ENCODE data around the gene CDH11. TPM values are rescaled to one million over a fixed set of nuclear protein-coding genes. Genes with fewer than 3 reads are reported as not detected.

CDH11 gene
- total and polyA plus RNA-seq, 2 donors (not counting 1 experiment from before 2014, with no cell fraction given), result 220 to 335 TPM

- peak; percentile 67 to 93 for DNase-seq (ENCODE audit: low read depth in 2 of 2)
- Histone ChIP-seq H3K4me1 (ENCODE audit: control insufficient read depth, extremely low read depth, insufficient read depth, low read length) (no peaks in the 10 kb centered on the region), H2AFZ (ENCODE audit: low read length) (no peak overlapping the region), H3K36me3 (ENCODE audit: control insufficient read depth, insufficient read depth, low read length) (peaks cover 9% of the 10 kb centered on the region), H3K27ac (ENCODE audit: insufficient read depth, low read length) (peak overlapping the region; percentile 39), H3K4me3 (replicated peaks in 1 of 4; ENCODE audit: control extremely low read depth in 1 of 4, insufficient read depth in 1 of 4, low read depth in 3 of 4, low read length in 4 of 4) (no peak overlapping the region), H3K79me2 (ENCODE audit: control insufficient read depth, insufficient read depth, low read length) (peaks cover 24% of the 10 kb centered on the region), H3K4me2 (ENCODE audit: extremely low read depth, insufficient read depth, low read length) (no peak overlapping the region), H3K9ac (ENCODE audit: insufficient read depth, low read length) (no peak overlapping the region), H3K27me3 (ENCODE audit: control insufficient read depth, insufficient read depth, low read length) (no peaks in the 10 kb centered on the region), H3K9me3 (ENCODE audit: control insufficient read depth, insufficient read depth, low read depth, low read length) (no peaks in the 10 kb centered on the region), H4K20me1 (ENCODE audit: control insufficient read depth, extremely low read depth, insufficient read depth, low read length) (no peaks in the 10 kb centered on the region)
- no peak for TF ChIP-seq EZH2 (IDR thresholded peaks at IDR 0.05; ENCODE audit: low read length, missing control alignments)
Observed at GRCh38 chr16:65044873-65045272, 77.0 kb downstream of the CDH11 start.

DNA sequence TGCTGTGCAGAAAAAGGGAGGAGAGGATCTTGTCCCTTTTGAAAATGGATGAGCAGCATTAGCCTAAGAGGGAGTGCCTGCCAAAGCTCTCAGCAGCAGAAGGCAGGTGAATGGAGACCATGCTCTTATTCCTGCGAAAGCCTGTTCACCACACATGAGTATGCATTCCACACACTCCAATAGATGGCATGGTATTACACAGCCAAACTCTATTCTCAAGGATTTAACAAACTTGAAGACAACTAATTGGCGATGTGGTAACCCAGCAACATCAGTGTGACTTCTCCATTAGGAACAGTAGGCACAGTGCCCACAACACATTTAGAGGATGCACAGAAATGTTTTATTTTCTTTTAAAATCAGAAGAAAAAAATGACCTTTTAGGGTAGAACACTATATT is 77.8 kb downstream of the CDH11 start:
- no peak for DNase-seq (ENCODE audit: low read depth in 2 of 2)
- Histone ChIP-seq H3K79me2 (ENCODE audit: control insufficient read depth, insufficient read depth, low read length) (peaks cover 23% of the 10 kb centered on the region), H4K20me1 (ENCODE audit: control insufficient read depth, extremely low read depth, insufficient read depth, low read length) (no peaks in the 10 kb centered on the region), H3K27ac (ENCODE audit: insufficient read depth, low read length) (no peak overlapping the region), H3K36me3 (ENCODE audit: control insufficient read depth, insufficient read depth, low read length) (peaks cover 6% of the 10 kb centered on the region), H2AFZ (ENCODE audit: low read length) (no peak overlapping the region), H3K4me2 (ENCODE audit: extremely low read depth, insufficient read depth, low read length) (no peak overlapping the region), H3K9ac (ENCODE audit: insufficient read depth, low read length) (no peak overlapping the region), H3K9me3 (ENCODE audit: control insufficient read depth, insufficient read depth, low read depth, low read length) (no peaks in the 10 kb centered on the region), H3K4me3 (replicated peaks in 1 of 4; ENCODE audit: control extremely low read depth in 1 of 4, insufficient read depth in 1 of 4, low read depth in 3 of 4, low read length in 4 of 4) (no peak overlapping the region), H3K4me1 (ENCODE audit: control insufficient read depth, extremely low read depth, insufficient read depth, low read length) (no peaks in the 10 kb centered on the region), H3K27me3 (ENCODE audit: control insufficient read depth, insufficient read depth, low read length) (no peaks in the 10 kb centered on the region)
- no peak for TF ChIP-seq EZH2 (IDR thresholded peaks at IDR 0.05; ENCODE audit: low read length, missing control alignments)

- Histone ChIP-seq H3K9ac (ENCODE audit: insufficient read depth, low read length) (no peak overlapping the region), H3K27me3 (ENCODE audit: control insufficient read depth, insufficient read depth, low read length) (no peaks in the 10 kb centered on the region), H3K79me2 (ENCODE audit: control insufficient read depth, insufficient read depth, low read length) (peaks cover 30% of the 10 kb centered on the region), H2AFZ (ENCODE audit: low read length) (no peak overlapping the region), H3K4me3 (replicated peaks in 1 of 4; ENCODE audit: control extremely low read depth in 1 of 4, insufficient read depth in 1 of 4, low read depth in 3 of 4, low read length in 4 of 4) (no peak overlapping the region), H4K20me1 (ENCODE audit: control insufficient read depth, extremely low read depth, insufficient read depth, low read length) (peaks cover 4% of the 10 kb centered on the region), H3K36me3 (ENCODE audit: control insufficient read depth, insufficient read depth, low read length) (peaks cover 6% of the 10 kb centered on the region), H3K9me3 (ENCODE audit: control insufficient read depth, insufficient read depth, low read depth, low read length) (no peaks in the 10 kb centered on the region), H3K4me1 (ENCODE audit: control insufficient read depth, extremely low read depth, insufficient read depth, low read length) (no peaks in the 10 kb centered on the region), H3K27ac (ENCODE audit: insufficient read depth, low read length) (no peak overlapping the region), H3K4me2 (ENCODE audit: extremely low read depth, insufficient read depth, low read length) (no peak overlapping the region)
- TF ChIP-seq, protein P1, sequence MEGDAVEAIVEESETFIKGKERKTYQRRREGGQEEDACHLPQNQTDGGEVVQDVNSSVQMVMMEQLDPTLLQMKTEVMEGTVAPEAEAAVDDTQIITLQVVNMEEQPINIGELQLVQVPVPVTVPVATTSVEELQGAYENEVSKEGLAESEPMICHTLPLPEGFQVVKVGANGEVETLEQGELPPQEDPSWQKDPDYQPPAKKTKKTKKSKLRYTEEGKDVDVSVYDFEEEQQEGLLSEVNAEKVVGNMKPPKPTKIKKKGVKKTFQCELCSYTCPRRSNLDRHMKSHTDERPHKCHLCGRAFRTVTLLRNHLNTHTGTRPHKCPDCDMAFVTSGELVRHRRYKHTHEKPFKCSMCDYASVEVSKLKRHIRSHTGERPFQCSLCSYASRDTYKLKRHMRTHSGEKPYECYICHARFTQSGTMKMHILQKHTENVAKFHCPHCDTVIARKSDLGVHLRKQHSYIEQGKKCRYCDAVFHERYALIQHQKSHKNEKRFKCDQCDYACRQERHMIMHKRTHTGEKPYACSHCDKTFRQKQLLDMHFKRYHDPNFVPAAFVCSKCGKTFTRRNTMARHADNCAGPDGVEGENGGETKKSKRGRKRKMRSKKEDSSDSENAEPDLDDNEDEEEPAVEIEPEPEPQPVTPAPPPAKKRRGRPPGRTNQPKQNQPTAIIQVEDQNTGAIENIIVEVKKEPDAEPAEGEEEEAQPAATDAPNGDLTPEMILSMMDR (conservative IDR thresholded peaks at IDR 0.05 in 1 of 2, IDR thresholded peaks at IDR 0.05 in 1 of 2; ENCODE audit: low read depth in 1 of 2, low read length in 2 of 2), result no peak
- TF ChIP-seq EZH2 (IDR thresholded peaks at IDR 0.05; ENCODE audit: low read length, missing control alignments), result no peak
- DNase-seq (ENCODE audit: low read depth in 2 of 2), result no peak
Observed at GRCh38 chr16:65042438-65043365, 79.2 kb downstream of the CDH11 start.

DNA sequence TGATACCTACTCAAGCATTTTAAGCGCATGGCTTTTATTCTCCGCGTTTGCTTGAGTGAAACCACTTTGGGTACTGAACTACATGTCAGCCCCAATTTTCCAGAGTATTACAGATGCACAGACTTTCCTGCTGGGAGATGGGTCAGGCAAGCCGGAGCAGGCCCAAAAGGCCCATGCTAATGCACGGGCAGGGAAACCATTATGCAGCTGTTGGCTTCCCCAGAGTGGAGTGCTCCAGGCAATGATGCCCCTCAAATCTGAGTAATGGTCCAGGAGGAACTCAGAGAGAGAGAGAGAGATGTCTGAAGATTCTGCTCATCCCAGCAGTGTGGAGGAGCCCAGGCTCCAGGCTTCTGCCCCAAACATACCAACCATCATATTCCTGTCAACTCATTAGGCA is 80.2 kb downstream of the CDH11 start:
- DNase-seq (ENCODE audit: low read depth in 2 of 2), result no peak
- no peaks in the 10 kb centered on the region for H3K9me3 ChIP-seq (ENCODE audit: control insufficient read depth, insufficient read depth, low read depth, low read length)
- H2AFZ ChIP-seq (ENCODE audit: low read length), result no peak overlapping the region
- TF ChIP-seq EZH2 (IDR thresholded peaks at IDR 0.05; ENCODE audit: low read length, missing control alignments), result no peak
- TF ChIP-seq, protein P1 (conservative IDR thresholded peaks at IDR 0.05 in 1 of 2, IDR thresholded peaks at IDR 0.05 in 1 of 2; ENCODE audit: low read depth in 1 of 2, low read length in 2 of 2), result no peak
- H3K4me1 ChIP-seq (ENCODE audit: control insufficient read depth, extremely low read depth, insufficient read depth, low read length), result no peaks in the 10 kb centered on the region
- no peak overlapping the region for H3K4me2 ChIP-seq (ENCODE audit: extremely low read depth, insufficient read depth, low read length)
- peaks cover 4% of the 10 kb centered on the region for H4K20me1 ChIP-seq (ENCODE audit: control insufficient read depth, extremely low read depth, insufficient read depth, low read length)
- H3K27ac ChIP-seq (ENCODE audit: insufficient read depth, low read length), result no peak overlapping the region
- H3K4me3 ChIP-seq (replicated peaks in 1 of 4; ENCODE audit: control extremely low read depth in 1 of 4, insufficient read depth in 1 of 4, low read depth in 3 of 4, low read length in 4 of 4), result no peak overlapping the region
- H3K36me3 ChIP-seq (ENCODE audit: control insufficient read depth, insufficient read depth, low read length), result peaks cover 8% of the 10 kb centered on the region
- H3K9ac ChIP-seq (ENCODE audit: insufficient read depth, low read length), result no peak overlapping the region
- no peaks in the 10 kb centered on the region for H3K27me3 ChIP-seq (ENCODE audit: control insufficient read depth, insufficient read depth, low read length)
- peaks cover 35% of the 10 kb centered on the region for H3K79me2 ChIP-seq (ENCODE audit: control insufficient read depth, insufficient read depth, low read length)
